Esophagus squamous epithelium (tissue), 5 donors: ENCODE measurements around the gene GAP43. TPM values are rescaled to one million over a fixed set of nuclear protein-coding genes. Genes with fewer than 3 reads are reported as not detected.

ENCODE experiments used
- DNase-seq: peaks from one replicate; lab custom pipeline; 2025; lab: John Stamatoyannopoulos, UW
- H3K27ac ChIP-seq, 4 donors: fragments of 200-600 bp; sonication (generic); one replicate each; pipeline ENCODE4 v1.5.1; 2016 to 2019; ENCODE audit warnings: mild to moderate bottlenecking in 1 of 4
- H3K27me3 ChIP-seq, 4 donors: fragments of 200-600 bp; sonication (generic); 1 replicate in 3 of 4; 2 replicates in 1 of 4; pipeline versions ENCODE4 v1.5.1 to v1.6.0; 2017 to 2021; ENCODE audit warnings: antibody characterized with exemption in 1 of 4
- H3K36me3 ChIP-seq, 3 donors: fragments of 200-600 bp; sonication (generic); one replicate each; pipeline ENCODE4 v1.5.1; 2016 to 2019
- H3K4me1 ChIP-seq, 3 donors: fragments of 200-600 bp; sonication (generic); one replicate each; pipeline ENCODE4 v1.5.1; 2017 to 2019
- H3K4me3 ChIP-seq, 4 donors: fragments of 200-600 bp; sonication (generic); 1 replicate in 3 of 4; 2 replicates in 1 of 4; pipeline ENCODE4 v1.5.1; 2016 to 2019; ENCODE audit warnings: mild to moderate bottlenecking in 2 of 4, moderate library complexity in 1 of 4
- H3K9me3 ChIP-seq, 3 donors: fragments of 200-600 bp; sonication (generic); one replicate each; pipeline ENCODE4 v1.5.1; 2016 to 2019
- POLR2A ChIP-seq, 4 donors: fragments of 450-650 bp; IDR thresholded peaks; one replicate each; pipeline ENCODE4 v1.6.1; 2017; ENCODE audit warnings: antibody characterized with exemption in 4 of 4, mild to moderate bottlenecking in 4 of 4, moderate library complexity in 3 of 4
- WGBS, 2 donors: methylation state at CpG; one replicate each; pipeline ENCODE4 v1.1.5; 2018; 5-methylcytosine and 5-hydroxymethylcytosine counted together
- intact Hi-C: fragments of 100-400 bp; cut with DNase I; formaldehyde crosslinking; loops from one replicate; pipeline ENCODE4 v1.15.0; 2022
- total RNA-seq, 4 donors: library from RNA; depleted of rRNA; stranded (reverse); fragments of >200 nt; gene quantifications; one replicate each; pipeline ENCODE4 v1.1.0, GENCODE V29; 2016
- TF ChIP-seq, protein P1 (sequence below), 6 experiments: fragments of 450-650 bp in 4 of 6; fragments of 200-600 bp in 2 of 6; sonication (generic) in 2 of 6; IDR thresholded peaks; one replicate each; pipeline ENCODE4 v1.5.1; 2016 to 2019; ENCODE audit warnings: antibody characterized with exemption in 6 of 6, mild to moderate bottlenecking in 4 of 6, moderate library complexity in 4 of 6
- donor health status: DM: yes; HTN: yes; CAD: no.

The GAP43 gene
- total RNA-seq, 4 donors from 2014 or later, result 1.2 TPM; not detected in 3

DNA sequence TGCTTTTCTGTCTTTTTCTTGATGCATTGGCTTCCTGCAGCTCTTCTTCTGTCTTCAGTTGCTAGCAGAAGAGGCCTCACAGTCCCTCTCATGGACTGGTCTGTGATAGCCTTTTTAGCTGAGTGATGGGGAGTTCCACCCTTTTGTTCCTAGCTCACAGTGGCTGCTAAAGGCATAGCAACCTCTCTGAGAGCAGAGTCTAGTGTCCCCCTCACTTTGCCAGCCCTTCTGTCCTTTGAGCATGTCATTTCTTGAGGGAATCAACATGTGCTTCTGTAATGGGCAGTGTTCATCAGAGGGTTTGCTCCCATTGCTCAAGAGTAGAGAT is 44.4 kb downstream of the GAP43 start:
- H3K4me3 ChIP-seq, result no peak overlapping the region
- no peaks in the 10 kb centered on the region for H3K27me3 ChIP-seq
- no peaks in the 10 kb centered on the region for H3K4me1 ChIP-seq
- H3K27ac ChIP-seq, result no peak overlapping the region
- TF ChIP-seq POLR2A (IDR thresholded peaks at IDR 0.05), result no peak
- TF ChIP-seq, protein P1, sequence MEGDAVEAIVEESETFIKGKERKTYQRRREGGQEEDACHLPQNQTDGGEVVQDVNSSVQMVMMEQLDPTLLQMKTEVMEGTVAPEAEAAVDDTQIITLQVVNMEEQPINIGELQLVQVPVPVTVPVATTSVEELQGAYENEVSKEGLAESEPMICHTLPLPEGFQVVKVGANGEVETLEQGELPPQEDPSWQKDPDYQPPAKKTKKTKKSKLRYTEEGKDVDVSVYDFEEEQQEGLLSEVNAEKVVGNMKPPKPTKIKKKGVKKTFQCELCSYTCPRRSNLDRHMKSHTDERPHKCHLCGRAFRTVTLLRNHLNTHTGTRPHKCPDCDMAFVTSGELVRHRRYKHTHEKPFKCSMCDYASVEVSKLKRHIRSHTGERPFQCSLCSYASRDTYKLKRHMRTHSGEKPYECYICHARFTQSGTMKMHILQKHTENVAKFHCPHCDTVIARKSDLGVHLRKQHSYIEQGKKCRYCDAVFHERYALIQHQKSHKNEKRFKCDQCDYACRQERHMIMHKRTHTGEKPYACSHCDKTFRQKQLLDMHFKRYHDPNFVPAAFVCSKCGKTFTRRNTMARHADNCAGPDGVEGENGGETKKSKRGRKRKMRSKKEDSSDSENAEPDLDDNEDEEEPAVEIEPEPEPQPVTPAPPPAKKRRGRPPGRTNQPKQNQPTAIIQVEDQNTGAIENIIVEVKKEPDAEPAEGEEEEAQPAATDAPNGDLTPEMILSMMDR (IDR thresholded peaks at IDR 0.05), result no peak
- intact Hi-C loops, result no loop called here
- no peak for DNase-seq
- H3K9me3 ChIP-seq, result no peaks in the 10 kb centered on the region
- no peaks in the 10 kb centered on the region for H3K36me3 ChIP-seq

DNA sequence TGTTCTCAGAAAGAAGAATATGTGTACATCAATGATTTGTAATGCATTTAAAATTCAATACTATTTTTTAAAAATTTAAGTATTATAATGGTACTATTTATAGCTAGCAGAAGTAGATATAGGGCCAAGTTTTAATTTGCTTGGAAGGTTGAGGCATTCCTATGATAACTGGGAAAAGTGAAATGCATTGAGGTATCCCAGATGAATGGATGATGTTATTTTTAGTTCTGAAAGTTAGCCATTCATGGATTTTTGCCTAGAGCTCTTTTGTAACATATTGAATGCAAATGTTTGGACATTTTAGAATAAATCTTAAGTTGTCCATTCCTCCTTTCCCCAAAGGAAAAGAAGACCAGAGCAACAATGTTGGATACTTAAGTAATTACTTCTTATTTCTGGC is 47.6 kb downstream of the GAP43 start:
- H3K4me3 ChIP-seq, result no peak overlapping the region
- H3K27ac ChIP-seq, result no peak overlapping the region
- no peaks in the 10 kb centered on the region for H3K36me3 ChIP-seq
- TF ChIP-seq POLR2A (IDR thresholded peaks at IDR 0.05), result no peak
- TF ChIP-seq, protein P1 (IDR thresholded peaks at IDR 0.05), result no peak
- H3K27me3 ChIP-seq, result no peaks in the 10 kb centered on the region
- intact Hi-C loops, result no loop called here
- DNase-seq, result no peak
- H3K9me3 ChIP-seq, result no peaks in the 10 kb centered on the region
- no peaks in the 10 kb centered on the region for H3K4me1 ChIP-seq

DNA sequence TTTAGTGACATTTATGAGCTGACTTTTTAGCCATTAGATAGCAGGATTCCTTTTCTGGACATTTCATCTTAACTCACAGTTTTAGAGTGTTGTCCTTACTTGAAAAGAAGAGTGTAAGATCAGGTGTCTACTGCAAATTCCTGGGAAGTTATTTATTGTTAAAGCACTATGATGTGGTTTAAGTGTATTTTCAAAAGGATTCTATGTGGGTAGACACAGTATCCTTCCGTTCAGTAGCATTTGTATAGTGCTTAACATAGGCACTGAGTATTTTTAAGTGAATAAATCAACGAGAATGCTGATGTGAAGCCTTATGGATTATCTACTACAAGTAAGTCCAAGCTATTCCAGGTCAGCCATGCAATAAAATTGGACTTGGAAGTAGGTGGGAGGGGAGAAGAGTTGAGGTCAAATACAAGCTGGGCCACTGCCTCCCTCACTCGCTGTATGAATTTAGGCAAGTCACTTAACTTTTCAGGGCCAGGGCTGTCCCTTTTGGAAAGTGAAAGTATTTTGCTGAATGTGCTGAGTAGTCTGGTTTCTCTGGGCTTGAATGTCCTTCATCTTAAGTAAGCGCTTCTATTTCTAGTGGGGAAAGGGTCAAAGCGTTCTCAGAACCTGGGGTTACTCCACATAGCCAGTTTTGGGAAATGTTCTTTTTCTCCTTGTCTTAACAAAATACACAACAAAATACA is 48.6 kb downstream of the GAP43 start:
- Histone ChIP-seq H3K4me1 (no peaks in the 10 kb centered on the region), H3K4me3 (no peak overlapping the region), H3K9me3 (no peaks in the 10 kb centered on the region), H3K27ac (no peak overlapping the region), H3K27me3 (no peaks in the 10 kb centered on the region), H3K36me3 (no peaks in the 10 kb centered on the region)
- 77 to 88% methylated on average over 5 of the region's 5 CpGs for WGBS, 2 donors
- TF ChIP-seq, protein P1 (IDR thresholded peaks at IDR 0.05), result no peak
- no peak for TF ChIP-seq POLR2A (IDR thresholded peaks at IDR 0.05)
- DNase-seq, result no peak
- intact Hi-C loops, result no loop called here

DNA sequence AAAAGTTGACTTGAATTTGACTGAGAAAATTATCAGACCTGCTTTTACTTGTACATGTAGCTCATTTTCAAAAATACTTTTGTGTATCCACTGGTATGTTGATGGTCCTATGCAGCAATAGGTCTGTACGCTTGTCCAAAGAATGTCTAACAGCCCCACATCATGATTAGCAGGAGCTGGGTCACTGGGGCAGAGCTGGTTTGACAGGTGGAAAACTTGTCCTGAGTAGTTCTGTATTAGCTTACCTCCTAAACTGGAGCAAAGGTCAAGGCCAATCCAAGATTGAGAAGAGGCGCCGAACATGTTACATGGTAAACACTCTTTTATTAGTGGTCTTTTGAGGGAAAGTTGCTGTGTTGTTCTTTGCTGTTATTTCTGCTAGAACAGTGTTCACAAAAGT is 50.6 kb downstream of the GAP43 start:
- H3K4me3 ChIP-seq, result no peak overlapping the region
- no peak overlapping the region for H3K27ac ChIP-seq
- WGBS, 2 donors, result 100% methylated on average over 2 to 3 of the region's 3 CpGs
- no peaks in the 10 kb centered on the region for H3K9me3 ChIP-seq
- no peaks in the 10 kb centered on the region for H3K4me1 ChIP-seq
- intact Hi-C loops, result no loop called here
- peaks cover 0 to 2% (median 0%) of the 10 kb centered on the region in 4 donors for H3K27me3 ChIP-seq
- no peak for DNase-seq
- no peak for TF ChIP-seq POLR2A (IDR thresholded peaks at IDR 0.05)
- TF ChIP-seq, protein P1 (IDR thresholded peaks at IDR 0.05), result no peak
- no peaks in the 10 kb centered on the region for H3K36me3 ChIP-seq

DNA sequence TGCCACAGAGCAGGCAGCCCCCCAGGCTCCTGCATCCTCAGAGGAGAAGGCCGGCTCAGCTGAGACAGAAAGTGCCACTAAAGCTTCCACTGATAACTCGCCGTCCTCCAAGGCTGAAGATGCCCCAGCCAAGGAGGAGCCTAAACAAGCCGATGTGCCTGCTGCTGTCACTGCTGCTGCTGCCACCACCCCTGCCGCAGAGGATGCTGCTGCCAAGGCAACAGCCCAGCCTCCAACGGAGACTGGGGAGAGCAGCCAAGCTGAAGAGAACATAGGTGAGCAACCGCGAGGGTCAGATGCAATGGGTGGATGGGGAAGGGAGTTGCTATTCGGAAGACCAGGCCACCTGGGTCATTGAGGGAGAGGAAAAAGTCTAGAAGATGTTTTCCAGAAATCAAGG is 53.0 kb downstream of the GAP43 start:
- no peaks in the 10 kb centered on the region for H3K9me3 ChIP-seq
- intact Hi-C loops, result no loop called here
- H3K4me1 ChIP-seq, result no peaks in the 10 kb centered on the region
- TF ChIP-seq, protein P1 (IDR thresholded peaks at IDR 0.05), result no peak
- no peak for TF ChIP-seq POLR2A (IDR thresholded peaks at IDR 0.05)
- H3K27me3 ChIP-seq, result peaks cover 0 to 9% (median 0%) of the 10 kb centered on the region in 4 donors
- DNase-seq, result no peak
- no peak overlapping the region for H3K27ac ChIP-seq
- no peaks in the 10 kb centered on the region for H3K36me3 ChIP-seq
- WGBS, 2 donors, result 86 to 91% methylated on average over 9 of the region's 9 CpGs
- no peak overlapping the region for H3K4me3 ChIP-seq
